Measurements from ENCODE around the gene UXS1.
"Not testable (repeated sequence)": the region's sequence is repeated elsewhere in the genome, so short reads cannot be mapped to it uniquely, and the experiment has no call there.

The UXS1 gene

GRCh38 chr2:106193977-106194778 lies at the start of gene UXS1:
Gene UXS1 (minus strand): TSS chr2:106194301. CDS start chr2:106194241, 60 bp downstream.
- DNase-seq: peak; percentile 81 to 98

GRCh38 chr2:106239491-106239890 lies 45.4 kb upstream of the UXS1 start:
- DNase-seq: not testable (repeated sequence)

GRCh38 chr2:106235392-106235791 lies 41.3 kb upstream of the UXS1 start:
- not testable (repeated sequence) for DNase-seq

GRCh38 chr2:106233350-106233706 lies 39.2 kb upstream of the UXS1 start:
- DNase-seq: no peak

GRCh38 chr2:106232638-106233349 lies 38.7 kb upstream of the UXS1 start:
- DNase-seq: no peak

- DNase-seq: no peak
Measured at GRCh38 chr2:106223347-106223746, 29.2 kb upstream of the UXS1 start.

- DNase-seq: not testable (repeated sequence)
Measured at GRCh38 chr2:106222057-106222456, 28.0 kb upstream of the UXS1 start.

GRCh38 chr2:106219813-106220212 lies 25.7 kb upstream of the UXS1 start:
- no peak for DNase-seq

GRCh38 chr2:106219157-106219556 lies 25.1 kb upstream of the UXS1 start:
- DNase-seq: not testable (repeated sequence)

GRCh38 chr2:106208874-106209273 lies 14.8 kb upstream of the UXS1 start:
- DNase-seq: no peak

GRCh38 chr2:106208399-106208798 lies 14.3 kb upstream of the UXS1 start:
- DNase-seq: no peak

- DNase-seq: no peak
Measured at GRCh38 chr2:106207246-106207645, 13.1 kb upstream of the UXS1 start.

- DNase-seq: no peak
Measured at GRCh38 chr2:106205488-106205887, 11.4 kb upstream of the UXS1 start.

- DNase-seq: not testable (repeated sequence)
Measured at GRCh38 chr2:106204551-106204950, 10.4 kb upstream of the UXS1 start.

- DNase-seq: no peak
Measured at GRCh38 chr2:106201661-106202060, 7.6 kb upstream of the UXS1 start.

- no peak for DNase-seq
Measured at GRCh38 chr2:106197878-106198277, 3.8 kb upstream of the UXS1 start.

GRCh38 chr2:106195981-106196380 lies 1.9 kb upstream of the UXS1 start:
- no peak for DNase-seq

GRCh38 chr2:106195456-106195855 lies 1.4 kb upstream of the UXS1 start:
- no peak for DNase-seq

GRCh38 chr2:106193690-106193976 lies 468 bp downstream of the UXS1 start:
- DNase-seq: peak in 1 of 2 experiments; percentile 75

- DNase-seq: peak in 1 of 2 experiments; percentile 50
Measured at GRCh38 chr2:106192752-106193689, 1.1 kb downstream of the UXS1 start.

GRCh38 chr2:106191511-106192016 lies 2.5 kb downstream of the UXS1 start:
- DNase-seq: no peak

- no peak for DNase-seq
Measured at GRCh38 chr2:106189764-106190468, 4.2 kb downstream of the UXS1 start.

Data from NCI-H526 (cell line).